K562 (cell line): Measurements from ENCODE around the gene GAB1. TPM values are rescaled to one million over a fixed set of nuclear protein-coding genes. Genes with fewer than 3 reads are reported as not detected.

Experiments
- ATAC-seq: fragments of 200-7000 bp; cut with Tn5 transposase; 3 replicates; pipeline ENCODE4 v1.9.1; 2020; ENCODE audit warnings: moderate library complexity
- BruUV-seq: library from RNA; stranded (reverse); fragments of 400-500 nt; replicated peaks from 2 replicates; lab custom pipeline; 2021; lab: Mats Ljungman, UMichigan
- CTCF ChIA-PET: fragments of 300-600 bp; formaldehyde crosslinking; extraction: SDS; loops from one replicate; lab custom pipeline; 2021; ENCODE audit warnings: low intra/inter-chr PET ratio; lab: Yijun Ruan, JAX
- POLR2A ChIA-PET: fragments of 300-600, 350-650 bp; sonication (Branson Sonifier 250); formaldehyde crosslinking; extraction: SDS; loops from one replicate; lab custom pipeline; 2021; ENCODE audit warnings: antibody characterized with exemption, inconsistent platforms; lab: Yijun Ruan, JAX
- DNase-seq, 4 experiments: peaks; one replicate each; pipeline versions ENCODE4 v3.0.0 to v3.0.0-alpha.2; 2011 to 2018; ENCODE audit warnings: low spot score in 3 of 4, mixed read lengths in 3 of 4; ENCODE audit errors: extremely low read depth in 1 of 4
- FAIRE-seq: peaks from 2 replicates; lab custom pipeline; 2011; peaks lifted over from hg19 to GRCh38; lab: Jason Lieb, UNC
- H2AFZ ChIP-seq: 2 replicates; pipeline ENCODE4 v1.6.0; 2011; ENCODE audit warnings: low read depth, low read length, control low read depth, inconsistent platforms
- H3K27ac ChIP-seq: fragments of 200-600 bp; 3 replicates; pipeline ENCODE4 v1.8.0; 2011; ENCODE audit warnings: low read depth, mild to moderate bottlenecking, control low read depth, inconsistent platforms, low read length, moderate library complexity, mixed read lengths; ENCODE audit errors: extremely low read depth
- H3K27me3 ChIP-seq, 2 experiments: fragments of 300-600 bp in 1 of 2; 2 replicates in 1 of 2; 3 replicates in 1 of 2; pipeline versions ENCODE4 v1.6.0 to v1.8.0; 2011; ENCODE audit warnings: inconsistent platforms in 2 of 2, low read length in 2 of 2, mild to moderate bottlenecking in 1 of 2, mixed read lengths in 1 of 2, moderate library complexity in 1 of 2; ENCODE audit not compliant: control insufficient read depth in 2 of 2, insufficient read depth in 2 of 2
- H3K36me3 ChIP-seq: fragments of 300-600 bp; 3 replicates; pipeline ENCODE4 v1.8.0; 2011; ENCODE audit warnings: mild to moderate bottlenecking, low read length, inconsistent platforms; ENCODE audit not compliant: control insufficient read depth, insufficient read depth
- H3K4me1 ChIP-seq, 2 experiments: fragments of 200-600 bp in 1 of 2; replicated peaks in 1 of 2; 2 replicates in 1 of 2; 3 replicates in 1 of 2; pipeline versions ENCODE4 v1.5.1 to v1.8.0; 2011; ENCODE audit warnings: inconsistent platforms in 2 of 2, low read length in 2 of 2, mild to moderate bottlenecking in 1 of 2, mixed read lengths in 1 of 2, moderate library complexity in 1 of 2; ENCODE audit not compliant: control insufficient read depth in 2 of 2, insufficient read depth in 2 of 2
- H3K4me2 ChIP-seq: 2 replicates; pipeline ENCODE4 v1.6.1; 2011; ENCODE audit warnings: low read length, control low read depth, inconsistent platforms, mixed read lengths; ENCODE audit not compliant: insufficient read depth
- H3K4me3 ChIP-seq: fragments of 200-600 bp; sonication (generic), shearing (Covaris generic); 2 replicates; pipeline ENCODE4 v1.5.1; 2016; ENCODE audit warnings: control low read depth, inconsistent platforms
- H3K79me2 ChIP-seq: fragments of 200-600 bp; 3 replicates; pipeline ENCODE4 v1.8.0; 2011; ENCODE audit warnings: low read length, inconsistent platforms; ENCODE audit not compliant: control insufficient read depth, insufficient read depth
- H3K9ac ChIP-seq, 2 experiments: 2 replicates each; pipeline versions ENCODE4 v1.6.0 to v1.6.1; 2011; ENCODE audit warnings: low read depth in 2 of 2, low read length in 2 of 2, control low read depth in 1 of 2, inconsistent platforms in 1 of 2, mild to moderate bottlenecking in 1 of 2, mixed read lengths in 1 of 2; ENCODE audit not compliant: insufficient read depth in 1 of 2
- H3K9me1 ChIP-seq: one replicate; pipeline ENCODE4 v1.6.0; 2011; ENCODE audit warnings: inconsistent platforms, mild to moderate bottlenecking, low read length, moderate library complexity; ENCODE audit not compliant: control insufficient read depth, insufficient read depth
- H3K9me3 ChIP-seq: replicated peaks from 2 replicates; pipeline ENCODE4 v1.5.1; 2011; ENCODE audit warnings: low read depth, low read length, inconsistent platforms; ENCODE audit not compliant: control insufficient read depth, insufficient read depth
- H4K20me1 ChIP-seq: replicated peaks from 2 replicates; pipeline ENCODE4 v1.6.1; 2011; ENCODE audit warnings: low read length, inconsistent platforms, mixed read lengths; ENCODE audit not compliant: control insufficient read depth, insufficient read depth
- ARHGAP35 ChIP-seq: fragments of 450-650 bp; IDR thresholded peaks from 2 replicates; pipeline ENCODE4 v1.6.1; 2018; ENCODE audit not compliant: partially characterized antibody
- ARNT ChIP-seq, 2 experiments: fragments of 450-650 bp; IDR thresholded peaks; 2 replicates each; pipeline ENCODE4 v1.6.1; 2016; ENCODE audit warnings: mild to moderate bottlenecking in 1 of 2
- BRF2 ChIP-seq: IDR thresholded peaks from 3 replicates; pipeline ENCODE4 v1.6.1; 2011; ENCODE audit warnings: borderline replicate concordance, mild to moderate bottlenecking; ENCODE audit not compliant: insufficient read length, insufficient read depth
- KLF16 ChIP-seq: IDR thresholded peaks from 2 replicates; pipeline ENCODE4 v1.6.1; 2016; ENCODE audit warnings: antibody characterized with exemption
- MLLT1 ChIP-seq, 2 experiments: fragments of 450-650 bp; IDR thresholded peaks; 2 replicates each; pipeline ENCODE4 v1.6.1; 2016
- NUFIP1 ChIP-seq: fragments of 450-650 bp; IDR thresholded peaks from 2 replicates; pipeline ENCODE4 v1.6.1; 2018; ENCODE audit not compliant: partially characterized antibody
- OTX1 ChIP-seq: fragments of 450-650 bp; formaldehyde crosslinking; IDR thresholded peaks from 2 replicates; pipeline ENCODE4 v1.4.0; 2022; ENCODE audit warnings: mild to moderate bottlenecking
- PTTG1 ChIP-seq: fragments of 450-650 bp; IDR thresholded peaks from 2 replicates; pipeline ENCODE4 v1.6.1; 2016; ENCODE audit warnings: low read depth, mild to moderate bottlenecking, missing genetic modification characterization, missing compliant biosample characterization
- RAD51 ChIP-seq: fragments of 450-650 bp; IDR thresholded peaks from 2 replicates; pipeline ENCODE4 v1.7.1; 2016; ENCODE audit warnings: low read depth, mild to moderate bottlenecking, borderline replicate concordance
- ZBTB17 ChIP-seq: fragments of 450-650 bp; formaldehyde crosslinking; IDR thresholded peaks from 2 replicates; pipeline ENCODE4 v1.4.0; 2020; ENCODE audit warnings: mild to moderate bottlenecking
- ZNF592 ChIP-seq: fragments of 450-650 bp; IDR thresholded peaks from 2 replicates; pipeline ENCODE4 v1.6.1; 2017; ENCODE audit warnings: antibody characterized with exemption, mild to moderate bottlenecking
- ZSCAN32 ChIP-seq: fragments of 450-650 bp; formaldehyde crosslinking; IDR thresholded peaks from 2 replicates; pipeline ENCODE4 v1.4.0; 2020; ENCODE audit warnings: mild to moderate bottlenecking, moderate library complexity
- WGBS: fragments of 100-300 bp; shearing (Covaris generic); methylation state at CpG from one replicate; pipeline ENCODE4 v1.1.6; 2016; ENCODE audit warnings: low coverage, mixed read lengths; ENCODE audit not compliant: insufficient coverage; ENCODE audit errors: missing lambda C conversion rate; 5-methylcytosine and 5-hydroxymethylcytosine counted together
- in situ Hi-C: fragments of 300-500 bp; cut with MboI; formaldehyde crosslinking; loops from 4 replicates; pipeline ENCODE4 v1.15.0; 2018; ENCODE audit warnings: inconsistent platforms, mixed read lengths
- intact Hi-C: fragments of 100-400 bp; cut with micrococcal nuclease; formaldehyde crosslinking; loops from 2 replicates; pipeline ENCODE4 v1.14.2; 2022
- polyA plus RNA-seq, 8 experiments: library from polyadenylated mRNA; depleted of rRNA in 4 of 8; stranded (reverse) in 5 of 8; unstranded in 3 of 8; fragments of >200 nt; fragmentation: Nextera tagmentation in 2 of 8; fragmentation: Illumina TruSeq in 1 of 8; extraction: Ambion mirVana in 2 of 8; extraction: Trizol in 1 of 8; gene quantifications; 2 replicates each; pipeline versions ENCODE4 v1.2.1 to v1.2.3, GENCODE V29; 2011 to 2014; ENCODE audit warnings: inconsistent platforms in 1 of 8, missing spikeins in 1 of 8
- total RNA-seq, 7 experiments: library from RNA; depleted of rRNA in 6 of 7; stranded (reverse); fragments of >200 nt in 6 of 7; fragmentation: Illumina TruSeq in 2 of 7; extraction: Trizol in 2 of 7; gene quantifications; 2 replicates each; pipeline versions ENCODE4 v1.2.1 to v1.2.3, GENCODE V29; 2011 to 2021; ENCODE audit warnings: low replicate concordance in 1 of 7

Gene GAB1
- total and polyA plus RNA-seq, 9 of the 15 experiments (the other 6 are each of a cell fraction or from before 2014, with no cell fraction given), result 1.3 to 14.6 (median 7.5) TPM

GRCh38 chr4:143300860-143301259 lies 35.8 kb upstream of the GAB1 start:
- BruUV-seq, result no TSS peak
- no peak for FAIRE-seq
- POLR2A ChIA-PET, result no interaction called here

More at GRCh38 chr4:143300860-143301259, 35.8 kb upstream of the GAB1 start:
- H3K9ac ChIP-seq, result no peak overlapping the region
- H3K4me1 ChIP-seq, result no peaks in the 10 kb centered on the region; a peak in 1 of 5 replicates
- DNase-seq (no peak), ATAC-seq (no peak)
- no peak overlapping the region for H3K4me2 ChIP-seq
- H3K27me3 ChIP-seq, result peaks cover 0 to 6% of the 10 kb centered on the region in 2 experiments; a peak in 2 of 5 replicates
- no peaks in the 10 kb centered on the region for H4K20me1 ChIP-seq
- TF ChIP-seq ZSCAN32, result no peak
- no peak for TF ChIP-seq PTTG1 (tag)
- TF ChIP-seq OTX1 (CRISPR knock-in tag), result no peak
- TF ChIP-seq MLLT1 (IDR thresholded peaks at IDR 0.05), result no peak
- no peak for TF ChIP-seq ZNF592
- no peak for TF ChIP-seq ZBTB17
- no peak for TF ChIP-seq KLF16
- TF ChIP-seq NUFIP1, result no peak
- TF ChIP-seq ARNT (IDR thresholded peaks at IDR 0.05), result no peak
- no peak for TF ChIP-seq BRF2
- TF ChIP-seq ARHGAP35, result no peak
- no peak for TF ChIP-seq RAD51
- no peak overlapping the region for H3K27ac ChIP-seq
- no peak overlapping the region for H2AFZ ChIP-seq
- H3K79me2 ChIP-seq, result no peaks in the 10 kb centered on the region
- no peak overlapping the region for H3K4me3 ChIP-seq
- H3K9me3 ChIP-seq, result no peaks in the 10 kb centered on the region
- CTCF ChIA-PET, result no interaction called here
- intact Hi-C loops, result no loop called here
- 0% methylated on average over 2 of the region's 2 CpGs for WGBS
- H3K36me3 ChIP-seq, result no peaks in the 10 kb centered on the region
- in situ Hi-C loops, result no loop called here
- H3K9me1 ChIP-seq, result no peaks in the 10 kb centered on the region
